ENCODE data around the gene AK9.

- TF ChIP-seq CTCF (IDR thresholded peaks at IDR 0.05) = no peak
- no peak for TF ChIP-seq NPAS2 (CRISPR knock-in tag; IDR thresholded peaks at IDR 0.05; ENCODE audit: borderline replicate concordance)
- no peak for TF ChIP-seq MAX (IDR thresholded peaks at IDR 0.05)
- no peak for TF ChIP-seq HDAC2 (IDR thresholded peaks at IDR 0.05)
- TF ChIP-seq CHD2 (IDR thresholded peaks at IDR 0.05; ENCODE audit: low read length, partially characterized antibody) = no peak
- TF ChIP-seq EP300 (IDR thresholded peaks at IDR 0.05) = no peak
- no peak for TF ChIP-seq JUN (IDR thresholded peaks at IDR 0.05)
- TF ChIP-seq USF2 (IDR thresholded peaks at IDR 0.05) = no peak
- TF ChIP-seq MAFK (IDR thresholded peaks at IDR 0.05; ENCODE audit: partially characterized antibody) = no peak
- TF ChIP-seq POLR2A (IDR thresholded peaks at IDR 0.05; ENCODE audit: low read length) = no peak
- TF ChIP-seq RFX5 (IDR thresholded peaks at IDR 0.05) = no peak
Measured at GRCh38 chr6:109714166-109714565, 23.2 kb upstream of the AK9 start.

Data from A549 (cell line).